GM18502 (cell line): ENCODE data around the gene GSTCD.
"Not testable (repeated sequence)": the region's sequence is repeated elsewhere in the genome, so short reads cannot be mapped to it uniquely, and the experiment has no call there.

Experiments used
- ATAC-seq: cut with Tn5 transposase; IDR thresholded peaks from one replicate; pipeline ENCODE4 v1.9.1; 2021; ENCODE audit warnings: mild to moderate bottlenecking; ENCODE audit not compliant: unreplicated experiment, poor library complexity

Gene GSTCD, protein sequence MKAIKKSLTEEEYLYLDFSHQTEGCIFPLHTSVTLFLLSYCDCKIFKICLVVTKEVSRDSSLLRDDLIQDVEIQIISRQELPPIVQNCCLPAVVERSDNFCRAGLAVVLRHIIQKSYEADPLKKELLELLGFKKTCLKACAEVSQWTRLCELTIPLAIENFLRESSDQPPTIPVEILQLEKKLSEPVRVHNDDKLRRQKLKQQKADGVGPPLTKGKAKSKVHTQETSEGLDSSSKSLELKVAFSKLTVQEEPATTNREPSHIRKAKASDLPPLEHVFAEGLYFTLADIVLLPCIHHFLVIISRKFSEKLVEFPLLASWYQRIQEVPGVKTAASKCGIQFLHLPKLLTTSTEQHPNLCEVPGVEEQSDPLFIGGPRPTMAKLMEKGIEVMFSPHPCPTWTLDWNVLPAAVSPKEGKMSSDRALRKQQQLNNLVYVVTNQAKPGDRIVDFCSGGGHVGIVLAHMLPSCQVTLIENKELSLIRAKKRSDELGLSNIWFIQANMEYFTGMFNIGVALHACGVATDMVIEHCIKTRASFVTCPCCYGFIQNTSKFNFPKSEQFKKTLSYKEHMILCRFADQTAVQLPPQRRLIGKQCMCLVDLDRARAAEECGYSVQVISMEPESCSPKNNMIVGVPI

DNA sequence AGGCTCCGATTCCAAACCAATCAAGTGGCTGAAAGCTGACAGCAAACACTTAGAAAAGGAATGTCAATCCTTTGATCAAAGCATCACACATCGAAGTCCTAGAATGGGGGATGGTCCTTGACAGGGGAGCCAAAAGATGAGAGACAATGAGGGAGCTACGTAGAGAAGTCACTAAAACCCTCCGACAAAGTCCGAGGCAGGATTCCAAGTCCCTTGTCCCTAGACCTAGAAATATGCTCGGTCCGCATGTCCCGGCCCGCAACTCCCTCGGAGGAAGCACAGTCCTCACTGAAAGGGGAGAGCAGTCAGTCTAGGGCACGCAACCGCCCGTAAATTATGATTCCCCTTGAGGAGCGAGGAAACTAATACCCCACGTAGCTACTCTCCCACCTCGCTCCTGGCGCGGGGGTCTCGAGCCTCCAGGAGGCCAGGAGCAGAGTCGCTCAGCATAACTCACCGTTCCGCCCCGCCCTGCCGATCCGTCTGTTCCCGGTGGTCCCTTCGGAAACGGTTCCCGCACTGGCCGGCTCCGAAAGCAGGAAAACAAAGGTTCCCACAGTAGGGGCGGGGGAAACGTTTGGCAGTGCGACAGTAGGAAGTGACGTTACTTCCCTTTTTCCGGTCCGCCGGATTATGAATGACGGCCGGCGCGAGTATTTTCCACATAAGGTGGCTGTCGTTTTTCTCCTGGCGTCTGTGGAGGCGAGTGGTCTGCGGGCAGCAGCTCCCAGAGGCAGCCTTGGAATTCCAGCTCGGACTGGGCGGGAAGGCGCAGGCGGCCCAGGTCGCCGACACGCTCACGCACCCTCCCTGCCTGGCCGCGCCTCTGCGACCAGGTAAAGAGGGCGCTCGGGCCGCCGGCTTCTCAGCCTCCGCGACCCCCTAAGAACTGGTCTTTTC lies at the start of gene GSTCD, which contains the start of gene INTS12:
Gene GSTCD (plus strand): TSS at position 604 of the 900 bp plus-strand sequence. CDS start 8,830 bp downstream, outside the sequence.
Gene INTS12 (minus strand): TSS at position 509 of the 900 bp plus-strand sequence. CDS start 8,684 bp downstream, outside the sequence.
- peak; percentile 81 for ATAC-seq

- ATAC-seq = no peak
Measured at GRCh38 chr4:105659190-105659589, 49.4 kb upstream of the GSTCD start.

GRCh38 chr4:105661028-105661427 lies 47.6 kb upstream of the GSTCD start:
- no peak for ATAC-seq

DNA sequence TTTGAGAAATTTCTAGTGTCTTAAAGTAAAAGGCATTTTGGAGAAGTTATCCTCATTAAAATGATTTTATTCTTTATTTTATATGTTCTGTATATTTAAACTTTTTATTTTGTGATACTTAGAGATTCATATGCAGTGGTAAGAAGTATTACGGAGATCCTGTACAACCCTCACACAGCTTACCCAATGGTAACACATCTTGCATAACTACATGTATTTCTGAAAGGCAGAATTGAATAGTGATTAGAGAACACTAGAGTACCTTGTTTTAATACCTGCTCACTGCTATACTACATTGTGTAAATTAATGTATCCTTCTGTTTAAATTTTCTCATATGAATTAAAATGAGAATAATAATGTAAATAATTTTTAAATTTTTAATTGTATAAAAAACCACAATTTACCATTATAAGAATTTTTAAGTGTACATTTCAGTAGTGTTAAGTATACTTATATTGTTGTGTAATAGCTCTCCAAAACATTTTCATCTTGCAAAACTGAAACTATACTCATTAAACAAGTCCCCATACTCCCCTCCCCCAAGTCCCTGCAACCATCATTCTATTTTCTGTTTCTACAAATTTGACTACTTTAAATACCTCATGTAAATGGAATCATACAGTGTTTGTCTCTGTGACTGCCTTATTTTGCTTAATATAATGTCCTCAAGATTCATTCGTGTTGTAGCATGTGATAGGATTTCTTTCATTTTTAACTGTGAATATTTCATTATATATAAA lies 45.5 kb upstream of the GSTCD start:
- ATAC-seq = no peak

- ATAC-seq = peak; percentile 53
Measured at GRCh38 chr4:105666693-105667092, 41.9 kb upstream of the GSTCD start.

DNA sequence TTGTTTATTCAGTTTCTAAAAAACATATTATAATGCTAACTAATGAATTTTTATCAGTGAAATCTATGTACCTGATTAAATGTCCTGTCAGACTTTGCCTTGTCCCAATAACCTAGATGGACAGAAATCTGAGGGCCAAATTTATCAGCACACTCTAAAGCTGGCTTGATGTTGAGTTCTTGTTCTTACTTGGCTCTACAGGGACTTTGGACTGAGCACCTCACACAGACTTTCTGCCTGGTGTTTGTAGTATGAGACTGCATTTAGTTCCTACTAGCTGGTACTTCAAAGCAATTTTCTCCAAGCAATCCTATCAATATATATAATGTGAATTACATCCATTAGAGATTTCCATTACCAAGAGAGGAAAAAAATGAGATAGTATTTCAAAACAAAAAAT lies 37.9 kb upstream of the GSTCD start:
- no peak for ATAC-seq

DNA sequence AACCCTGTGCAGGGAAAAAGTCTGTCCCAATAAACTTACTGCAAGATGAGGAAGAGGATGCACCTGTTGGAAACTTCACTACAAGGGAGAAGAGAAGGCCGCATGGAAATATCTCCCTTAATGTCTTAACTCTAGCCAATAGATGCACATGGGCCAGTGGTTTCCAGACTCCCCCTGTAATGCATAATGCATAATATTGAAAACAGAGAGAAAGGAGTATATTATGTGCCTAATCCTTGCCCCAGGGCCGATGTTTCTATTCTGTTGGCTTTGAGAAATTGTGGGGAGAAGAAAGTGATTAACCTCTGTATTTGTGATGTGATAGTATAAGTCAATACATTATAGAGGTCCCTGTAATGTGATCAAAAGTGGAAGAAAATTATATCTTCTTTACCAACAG lies 37.3 kb upstream of the GSTCD start:
- ATAC-seq = no peak

DNA sequence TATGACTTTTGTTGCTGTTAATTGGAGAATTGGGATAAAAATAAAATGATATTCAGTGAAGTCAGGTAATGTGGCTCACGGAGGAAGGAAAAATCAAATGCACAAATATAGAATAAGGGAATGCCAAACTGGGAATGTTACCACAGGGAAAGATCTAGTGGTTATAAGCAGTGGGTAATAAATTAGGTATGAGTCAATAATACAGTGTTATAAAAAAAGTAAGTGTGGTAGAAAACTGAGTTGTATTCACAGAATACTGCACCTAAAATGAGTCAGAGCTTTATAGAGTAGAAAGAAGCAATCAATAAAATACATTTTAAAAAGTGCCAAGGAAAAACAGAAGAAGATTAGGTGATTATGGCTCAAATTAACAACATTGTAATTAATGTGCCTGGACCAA lies 34.6 kb upstream of the GSTCD start:
- ATAC-seq = no peak

GRCh38 chr4:105677709-105678108 lies 30.9 kb upstream of the GSTCD start:
- ATAC-seq = no peak

DNA sequence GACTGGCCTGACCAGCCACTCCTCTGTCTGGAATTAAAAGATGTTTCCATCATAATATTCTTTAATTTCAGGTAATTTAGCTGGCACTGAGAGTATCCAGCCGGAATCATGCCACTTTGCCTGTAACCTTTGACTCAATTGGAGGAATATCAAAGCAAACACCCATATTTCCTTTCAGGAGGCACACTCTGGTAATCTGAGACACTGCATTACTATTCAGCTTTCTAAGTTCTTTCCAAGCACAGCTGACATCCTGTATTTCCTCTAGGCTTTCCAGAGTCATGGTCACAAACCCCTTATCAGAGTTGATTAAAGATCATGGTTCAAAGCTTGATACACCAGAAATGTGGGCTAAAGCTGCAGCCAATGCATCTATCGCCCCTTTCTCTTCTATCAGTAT lies 29.4 kb upstream of the GSTCD start:
- no peak for ATAC-seq

GRCh38 chr4:105683038-105683437 lies 25.5 kb upstream of the GSTCD start:
- ATAC-seq = no peak

DNA sequence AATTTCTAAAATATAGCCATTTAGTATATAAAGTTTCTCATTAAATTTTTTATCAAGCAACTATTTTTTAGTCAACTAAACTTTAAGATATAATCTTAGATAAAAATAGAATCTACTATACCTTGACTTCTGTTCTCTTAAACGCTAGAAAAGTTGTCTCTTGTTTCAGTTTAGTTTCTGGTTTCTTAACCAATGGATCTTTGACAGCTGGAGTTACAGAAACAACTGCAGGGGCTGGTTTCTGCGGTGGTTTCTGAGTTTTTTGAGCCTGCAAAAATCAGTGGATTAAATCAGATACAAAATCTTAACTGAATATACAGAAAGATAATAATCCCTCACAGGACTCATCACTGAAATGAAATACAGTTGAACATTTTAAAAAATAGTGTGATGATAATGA lies 22.0 kb upstream of the GSTCD start:
- no peak for ATAC-seq

GRCh38 chr4:105694812-105695211 lies 13.8 kb upstream of the GSTCD start:
- not testable (repeated sequence) for ATAC-seq

GRCh38 chr4:105695832-105696231 lies 12.8 kb upstream of the GSTCD start:
- not testable (repeated sequence) for ATAC-seq

GRCh38 chr4:105698607-105699006 lies 10.0 kb upstream of the GSTCD start:
- no peak for ATAC-seq

GRCh38 chr4:105707782-105708180 lies 803 bp upstream of the GSTCD start:
- no peak for ATAC-seq

GRCh38 chr4:105709081-105709450 lies 482 bp downstream of the GSTCD start:
- ATAC-seq = peak; percentile 37

GRCh38 chr4:105710012-105710600 lies 1.5 kb downstream of the GSTCD start:
- ATAC-seq = no peak

GRCh38 chr4:105710678-105711077 lies 2.1 kb downstream of the GSTCD start:
- no peak for ATAC-seq

DNA sequence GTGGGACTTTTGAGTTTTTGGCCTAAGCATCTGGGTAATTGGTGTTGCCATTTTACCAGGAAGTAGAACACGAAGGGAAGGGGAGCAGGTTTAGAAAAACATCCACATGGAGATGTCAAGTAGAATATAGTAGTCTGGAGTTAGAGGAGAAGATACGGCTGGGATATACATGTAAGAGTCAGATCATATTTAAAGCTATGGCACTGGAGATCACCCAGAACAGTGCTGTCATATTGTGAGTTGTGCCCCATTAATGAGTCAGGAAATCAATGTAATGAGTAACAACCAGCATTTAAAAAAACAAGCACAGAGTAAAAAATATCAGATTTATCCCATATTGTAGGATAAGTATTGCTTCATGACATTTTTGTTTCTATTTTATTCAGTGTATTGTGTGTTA lies 4.2 kb downstream of the GSTCD start:
- no peak for ATAC-seq
